GM21526 (cell line): ENCODE data around the gene FREM1.

Experiments used
- ATAC-seq: cut with Tn5 transposase; IDR thresholded peaks from one replicate; pipeline ENCODE4 v1.9.1; 2021; ENCODE audit warnings: moderate library complexity; ENCODE audit not compliant: unreplicated experiment, low FRiP score

FREM1 gene

GRCh38 chr9:14829204-14829603, 81.0 kb downstream of the FREM1 start:
- ATAC-seq, result no peak

- ATAC-seq, result no peak
Observed at GRCh38 chr9:14827805-14828204, 82.4 kb downstream of the FREM1 start.

GRCh38 chr9:14824481-14824880, 85.7 kb downstream of the FREM1 start:
- ATAC-seq, result no peak

GRCh38 chr9:14823800-14824199, 86.4 kb downstream of the FREM1 start:
- ATAC-seq, result no peak

- no peak for ATAC-seq
Observed at GRCh38 chr9:14822666-14823065, 87.6 kb downstream of the FREM1 start.

- no peak for ATAC-seq
Observed at GRCh38 chr9:14819183-14819582, 91.0 kb downstream of the FREM1 start.

- ATAC-seq, result no peak
Observed at GRCh38 chr9:14814249-14814628, 96.0 kb downstream of the FREM1 start.

- no peak for ATAC-seq
Observed at GRCh38 chr9:14813336-14814248, 96.6 kb downstream of the FREM1 start.

GRCh38 chr9:14812806-14813205, 97.4 kb downstream of the FREM1 start:
- ATAC-seq, result no peak

GRCh38 chr9:14811844-14812243, 98.4 kb downstream of the FREM1 start:
- ATAC-seq, result no peak

- ATAC-seq, result no peak
Observed at GRCh38 chr9:14806941-14807520, 103.2 kb downstream of the FREM1 start.

GRCh38 chr9:14799030-14799429, 111.2 kb downstream of the FREM1 start:
- ATAC-seq, result no peak

GRCh38 chr9:14797435-14797834, 112.8 kb downstream of the FREM1 start:
- ATAC-seq, result no peak

- ATAC-seq, result no peak
Observed at GRCh38 chr9:14793389-14793788, 116.8 kb downstream of the FREM1 start.

GRCh38 chr9:14790628-14791027, 119.6 kb downstream of the FREM1 start:
- ATAC-seq, result no peak

- ATAC-seq, result no peak
Observed at GRCh38 chr9:14788846-14789245, 121.4 kb downstream of the FREM1 start.

- ATAC-seq, result no peak
Observed at GRCh38 chr9:14783358-14783757, 126.9 kb downstream of the FREM1 start.

GRCh38 chr9:14782286-14783051, 127.8 kb downstream of the FREM1 start:
- no peak for ATAC-seq

- no peak for ATAC-seq
Observed at GRCh38 chr9:14780693-14781092, 129.5 kb downstream of the FREM1 start.

GRCh38 chr9:14780251-14780650, 130.0 kb downstream of the FREM1 start:
- no peak for ATAC-seq

GRCh38 chr9:14779566-14780022, 130.6 kb downstream of the FREM1 start:
- ATAC-seq, result no peak
